ENCODE results near the gene SLC5A10.

DNA sequence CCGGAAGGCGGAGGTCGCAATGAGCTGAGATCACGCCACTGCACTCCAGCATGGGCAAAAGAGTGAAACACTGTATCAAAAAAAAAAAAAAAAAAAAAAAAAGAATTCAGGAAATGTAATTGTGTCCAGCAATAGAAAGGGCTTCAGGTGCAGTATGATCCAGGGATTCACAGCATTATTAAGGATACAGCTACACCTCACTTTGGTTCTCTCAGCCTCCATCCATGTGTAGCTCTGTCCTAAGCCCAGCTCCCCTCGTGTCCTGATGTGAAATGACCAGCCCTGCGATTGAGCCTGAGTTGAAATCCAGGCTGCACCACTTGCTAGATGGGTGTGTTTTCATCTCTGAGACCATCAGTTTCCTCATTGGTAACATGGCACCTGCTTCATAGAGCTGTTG, 3.0 kb downstream of the SLC5A10 start:
- TF ChIP-seq, protein P1, sequence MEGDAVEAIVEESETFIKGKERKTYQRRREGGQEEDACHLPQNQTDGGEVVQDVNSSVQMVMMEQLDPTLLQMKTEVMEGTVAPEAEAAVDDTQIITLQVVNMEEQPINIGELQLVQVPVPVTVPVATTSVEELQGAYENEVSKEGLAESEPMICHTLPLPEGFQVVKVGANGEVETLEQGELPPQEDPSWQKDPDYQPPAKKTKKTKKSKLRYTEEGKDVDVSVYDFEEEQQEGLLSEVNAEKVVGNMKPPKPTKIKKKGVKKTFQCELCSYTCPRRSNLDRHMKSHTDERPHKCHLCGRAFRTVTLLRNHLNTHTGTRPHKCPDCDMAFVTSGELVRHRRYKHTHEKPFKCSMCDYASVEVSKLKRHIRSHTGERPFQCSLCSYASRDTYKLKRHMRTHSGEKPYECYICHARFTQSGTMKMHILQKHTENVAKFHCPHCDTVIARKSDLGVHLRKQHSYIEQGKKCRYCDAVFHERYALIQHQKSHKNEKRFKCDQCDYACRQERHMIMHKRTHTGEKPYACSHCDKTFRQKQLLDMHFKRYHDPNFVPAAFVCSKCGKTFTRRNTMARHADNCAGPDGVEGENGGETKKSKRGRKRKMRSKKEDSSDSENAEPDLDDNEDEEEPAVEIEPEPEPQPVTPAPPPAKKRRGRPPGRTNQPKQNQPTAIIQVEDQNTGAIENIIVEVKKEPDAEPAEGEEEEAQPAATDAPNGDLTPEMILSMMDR (IDR thresholded peaks at IDR 0.05): no peak
- no peak for TF ChIP-seq POLR2A (IDR thresholded peaks at IDR 0.05)

Measured in Peyer's patch (tissue), 4 donors.